HG03439 (cell line): ENCODE measurements around the gene GRIK3.

Source experiments
- ATAC-seq: cut with Tn5 transposase; IDR thresholded peaks from one replicate; pipeline ENCODE4 v1.9.1; 2021; ENCODE audit warnings: mild to moderate bottlenecking, moderate library complexity; ENCODE audit not compliant: unreplicated experiment

GRIK3 gene

DNA sequence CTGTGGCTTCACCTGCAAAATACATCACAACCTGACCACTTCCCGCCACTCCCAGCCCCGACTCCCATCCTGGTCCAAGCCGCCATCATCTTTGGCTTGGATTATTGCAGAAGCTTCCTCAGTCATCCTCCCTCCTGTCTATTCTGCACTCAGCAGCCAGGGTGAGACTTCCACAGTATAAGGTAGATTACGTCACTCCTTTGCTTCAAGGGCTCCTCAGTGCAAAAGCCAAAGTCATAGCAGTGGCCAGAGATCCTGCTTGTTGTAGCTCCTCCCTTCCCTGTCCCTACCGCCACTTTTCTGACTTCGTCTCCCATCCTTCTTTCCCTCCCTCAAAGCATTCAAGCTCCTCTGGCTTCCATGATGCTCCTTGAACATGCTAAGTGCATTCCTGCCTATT, 152.8 kb downstream of the GRIK3 start:
- no peak for ATAC-seq

GRCh38 chr1:36881068-36881405, 153.3 kb downstream of the GRIK3 start:
- no peak for ATAC-seq

GRCh38 chr1:36880155-36881067, 153.9 kb downstream of the GRIK3 start:
- ATAC-seq = no peak

DNA sequence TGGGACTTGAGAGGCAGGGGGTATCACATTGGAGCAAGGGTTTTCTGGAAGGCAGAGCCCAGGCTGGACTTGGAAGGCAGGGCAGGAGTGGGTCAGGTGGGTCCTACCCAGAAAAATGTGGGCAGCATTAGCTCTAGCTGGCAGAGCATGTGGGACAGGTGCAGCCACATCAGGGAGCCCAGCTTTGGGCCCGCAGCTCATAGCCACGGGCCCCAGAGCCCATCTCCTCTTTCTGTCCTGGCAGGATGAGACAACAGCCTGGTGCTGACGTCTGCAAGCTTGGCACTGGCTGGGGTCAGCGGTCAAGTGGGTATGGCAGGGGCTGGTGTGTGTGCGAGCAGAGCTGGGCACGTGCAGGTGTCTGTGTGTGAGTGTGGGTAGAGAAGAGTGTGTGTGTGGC, 154.7 kb downstream of the GRIK3 start:
- no peak for ATAC-seq

DNA sequence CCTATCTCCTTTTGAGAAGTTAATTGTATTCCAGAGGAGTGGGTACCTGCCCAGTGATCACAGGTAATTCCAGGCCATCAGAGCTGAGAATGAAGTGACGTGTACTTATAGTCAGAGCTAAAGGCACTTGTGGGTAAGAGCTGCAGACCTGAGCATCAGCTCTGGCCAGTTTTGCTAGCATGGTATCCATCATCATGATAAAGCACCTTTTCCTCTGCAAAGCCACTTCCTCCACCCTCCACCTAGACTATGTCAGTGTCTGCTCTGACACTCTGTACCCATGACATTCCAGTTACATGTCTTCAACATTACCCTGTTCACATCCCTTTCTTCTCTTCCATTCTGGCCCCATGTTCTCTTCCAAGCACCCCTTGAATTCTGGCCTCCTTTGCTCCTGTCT, 157.3 kb downstream of the GRIK3 start:
- ATAC-seq = no peak

GRCh38 chr1:36874271-36875060, 159.8 kb downstream of the GRIK3 start:
- no peak for ATAC-seq

GRCh38 chr1:36872858-36873257, 161.5 kb downstream of the GRIK3 start:
- ATAC-seq = no peak

GRCh38 chr1:36872126-36872754, 162.1 kb downstream of the GRIK3 start:
- ATAC-seq = no peak

GRCh38 chr1:36871146-36871971, 163.0 kb downstream of the GRIK3 start:
- ATAC-seq = no peak

DNA sequence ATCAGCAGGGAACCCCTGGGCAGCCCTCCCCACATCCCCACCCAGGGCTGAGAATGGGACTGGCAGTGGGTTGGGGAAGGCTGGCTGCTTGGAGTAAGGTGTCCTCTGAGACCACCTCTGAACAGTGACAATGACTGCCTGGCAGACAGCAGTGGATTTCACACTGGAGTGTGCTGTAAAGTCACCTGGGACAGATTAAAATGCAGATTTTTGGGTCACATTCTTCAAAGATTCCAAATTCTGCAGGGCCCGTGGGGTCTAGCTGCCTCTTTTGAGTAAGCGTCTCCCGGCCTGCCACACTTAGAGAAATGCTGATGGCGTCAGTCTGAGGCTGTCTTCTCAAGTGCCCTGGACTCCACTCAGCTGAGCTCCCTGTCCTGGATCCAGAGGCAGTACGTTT, 164.5 kb downstream of the GRIK3 start:
- no peak for ATAC-seq

- no peak for ATAC-seq
Observed at GRCh38 chr1:36869054-36869453, 165.3 kb downstream of the GRIK3 start.

GRCh38 chr1:36867575-36867974, 166.7 kb downstream of the GRIK3 start:
- ATAC-seq = no peak

DNA sequence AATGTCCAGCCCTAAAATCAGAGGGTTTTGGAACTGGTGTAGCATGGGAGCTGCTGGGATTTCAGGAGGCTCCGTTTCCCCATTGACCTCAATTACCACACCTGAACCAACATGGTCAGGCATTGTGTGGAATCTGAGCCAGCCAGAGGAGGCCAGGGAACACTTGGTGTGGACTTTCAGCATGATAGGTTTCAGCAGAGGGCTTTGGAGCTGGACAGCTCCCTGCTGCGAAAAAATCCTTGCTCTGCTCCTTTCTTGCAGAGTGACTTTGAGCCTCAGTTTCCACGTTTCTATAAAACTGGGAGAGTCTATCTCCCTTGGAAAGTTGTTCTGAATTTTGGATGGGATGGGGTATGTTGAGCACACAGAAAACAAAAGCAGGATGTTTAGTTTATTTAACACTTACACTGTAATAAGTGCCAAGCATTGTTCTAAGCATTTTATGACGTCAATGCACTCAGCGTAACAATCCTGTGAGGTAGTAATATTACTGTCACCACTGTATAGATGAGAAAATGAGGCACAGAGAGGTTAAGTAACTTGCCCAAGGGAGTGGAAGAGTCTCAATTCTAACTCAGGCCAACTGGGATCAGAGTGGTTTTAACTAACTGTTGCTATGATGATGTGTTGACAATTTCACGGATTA, 168.0 kb downstream of the GRIK3 start:
- ATAC-seq = no peak

DNA sequence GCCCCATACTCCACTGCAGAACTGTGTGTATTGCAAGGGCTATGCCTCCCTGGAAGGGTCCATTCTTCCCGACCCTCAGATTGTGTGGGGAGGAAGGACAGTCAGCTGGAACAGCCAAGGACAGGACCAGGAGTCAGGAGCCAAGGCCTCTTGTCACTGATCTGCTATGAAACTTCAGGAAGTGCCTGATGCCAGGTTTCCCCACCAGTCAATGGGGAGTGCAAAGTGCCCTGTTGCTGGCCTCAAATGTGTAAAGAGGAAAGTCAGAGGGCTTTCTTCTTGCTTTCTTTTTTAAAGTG, 168.8 kb downstream of the GRIK3 start:
- no peak for ATAC-seq

DNA sequence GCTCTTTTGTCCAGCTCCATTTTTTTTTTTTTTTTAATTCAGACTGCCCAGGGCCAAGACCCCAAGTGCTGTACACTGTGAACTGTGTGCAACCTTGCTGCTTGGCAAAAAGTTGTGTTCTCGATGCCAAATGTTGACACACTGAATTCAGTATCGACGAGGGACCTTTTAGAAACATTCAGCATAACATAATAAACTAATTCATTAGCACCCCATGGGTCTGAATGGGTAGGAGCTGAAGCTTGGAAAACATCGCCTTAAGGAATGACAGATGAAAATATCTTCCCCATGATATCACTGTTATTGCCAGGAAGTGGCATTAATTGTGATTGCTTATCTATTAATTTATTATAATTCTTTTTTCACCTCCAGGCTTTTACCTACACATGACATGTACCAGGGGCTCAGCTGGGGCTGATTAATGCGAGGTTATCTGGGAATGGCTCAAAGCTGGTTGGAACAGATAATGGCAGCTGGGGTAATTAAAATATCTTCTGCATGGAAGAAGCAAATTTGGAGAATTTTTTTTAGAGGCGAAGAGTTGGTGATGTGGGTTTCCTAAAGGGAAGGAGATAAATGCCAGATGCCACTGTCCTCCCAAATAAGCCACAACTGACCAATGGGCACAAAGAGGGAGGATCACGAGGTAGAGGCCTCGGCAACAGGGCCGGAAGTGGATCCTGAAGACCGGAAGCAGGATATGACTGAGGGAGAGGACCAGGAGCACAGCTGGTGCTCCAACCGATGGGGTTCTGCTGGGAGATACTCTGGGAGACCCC, 169.3 kb downstream of the GRIK3 start:
- ATAC-seq = no peak

DNA sequence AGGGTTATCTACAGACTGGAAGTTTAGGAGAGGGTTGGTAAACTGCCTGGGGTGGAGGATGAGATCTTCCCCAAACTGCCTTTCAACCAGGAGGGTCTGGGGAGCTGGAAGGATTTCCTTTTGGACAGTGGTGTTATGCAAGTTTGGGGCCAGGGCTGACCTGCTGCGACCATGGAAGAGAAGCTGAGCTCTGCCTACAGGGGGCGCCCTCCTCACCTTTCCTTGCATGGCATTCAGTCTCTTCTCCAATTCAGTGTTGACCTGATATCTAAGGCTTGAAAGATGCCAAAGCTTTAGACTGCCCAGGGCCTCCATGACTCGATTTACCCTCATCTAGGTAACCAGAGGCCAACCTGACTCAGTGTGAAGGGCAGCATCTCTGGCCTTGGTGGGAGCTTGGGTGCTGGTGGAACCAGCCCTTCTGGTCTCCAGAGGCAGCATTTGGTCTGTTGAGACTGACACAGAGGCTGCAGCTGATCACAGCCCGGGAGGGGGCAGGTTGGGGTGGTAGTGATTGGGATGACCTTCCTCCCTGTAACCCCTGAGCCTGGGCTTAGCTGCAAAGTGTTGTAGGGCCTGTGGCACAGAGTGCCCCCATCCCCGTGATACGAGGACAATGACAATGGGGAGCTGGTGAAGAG, 170.0 kb downstream of the GRIK3 start:
- no peak for ATAC-seq

GRCh38 chr1:36863500-36863899, 170.8 kb downstream of the GRIK3 start:
- ATAC-seq = no peak

GRCh38 chr1:36863061-36863460, 171.3 kb downstream of the GRIK3 start:
- ATAC-seq = no peak

DNA sequence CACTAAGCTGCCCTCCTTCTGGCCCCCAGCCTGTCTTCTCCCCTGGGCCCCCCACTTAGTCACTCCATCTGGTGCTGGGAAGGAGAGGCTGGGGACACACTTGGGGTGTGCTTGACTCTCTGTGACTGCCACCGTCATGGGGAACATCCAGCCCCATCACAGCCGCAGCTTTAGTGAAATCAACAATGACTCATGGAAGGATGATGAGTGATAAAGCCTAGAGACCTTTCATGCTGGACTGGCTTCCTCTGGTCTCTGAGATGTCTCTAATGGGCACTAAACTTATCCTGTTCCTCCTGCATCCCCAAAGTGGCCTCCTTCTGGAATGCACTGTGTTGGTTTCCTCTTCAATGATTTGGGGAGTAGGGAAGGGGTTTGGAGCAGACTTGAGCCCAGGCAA, 172.9 kb downstream of the GRIK3 start:
- ATAC-seq = no peak
